Measurements from ENCODE around the gene C16orf90.
A peak's percentile ranks its signal among the peaks of the same experiment; 100 is the strongest.

C16orf90 gene

DNA sequence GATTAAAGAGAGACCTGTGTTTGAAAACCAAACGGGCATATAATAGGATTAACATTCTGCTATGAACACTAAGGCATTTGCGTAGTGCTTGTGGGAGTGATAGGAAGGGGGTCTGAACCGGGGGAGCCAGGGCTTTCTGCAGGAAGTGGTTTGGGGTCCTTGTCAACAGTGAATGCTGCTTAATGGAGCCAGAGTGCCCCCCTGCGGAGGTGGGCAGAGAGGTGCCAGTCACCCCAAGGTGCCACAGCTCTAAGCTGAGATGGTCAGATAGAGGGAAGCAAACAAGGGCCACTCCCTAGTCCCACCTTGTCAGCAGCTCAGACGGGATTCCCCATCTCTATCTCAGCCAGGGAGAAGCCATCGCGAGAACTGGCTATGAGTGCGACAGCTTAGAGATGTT, 34.1 kb downstream of the C16orf90 start:
- DNase-seq (ENCODE audit: low spot score) = no peak

DNA sequence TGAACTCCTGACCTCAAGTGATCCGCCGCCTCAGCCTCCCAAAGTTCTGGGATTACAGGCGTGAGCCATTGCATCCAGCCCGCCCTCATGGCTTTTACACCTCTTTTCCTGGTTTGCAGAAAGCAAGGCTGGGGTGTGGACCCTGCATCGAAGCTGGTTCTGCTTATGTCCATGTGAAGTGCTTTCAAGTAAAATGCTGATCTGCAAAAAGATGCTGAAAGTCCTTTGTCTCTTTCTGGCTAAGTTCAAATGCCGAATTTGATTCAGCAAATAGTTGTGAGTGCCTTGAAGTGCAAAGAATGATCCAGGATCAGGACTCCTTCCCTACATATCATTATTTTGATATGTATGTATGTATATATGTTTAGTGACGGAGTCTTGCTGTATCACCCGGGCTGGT, 34.7 kb downstream of the C16orf90 start:
- no peak for DNase-seq (ENCODE audit: low spot score)

DNA sequence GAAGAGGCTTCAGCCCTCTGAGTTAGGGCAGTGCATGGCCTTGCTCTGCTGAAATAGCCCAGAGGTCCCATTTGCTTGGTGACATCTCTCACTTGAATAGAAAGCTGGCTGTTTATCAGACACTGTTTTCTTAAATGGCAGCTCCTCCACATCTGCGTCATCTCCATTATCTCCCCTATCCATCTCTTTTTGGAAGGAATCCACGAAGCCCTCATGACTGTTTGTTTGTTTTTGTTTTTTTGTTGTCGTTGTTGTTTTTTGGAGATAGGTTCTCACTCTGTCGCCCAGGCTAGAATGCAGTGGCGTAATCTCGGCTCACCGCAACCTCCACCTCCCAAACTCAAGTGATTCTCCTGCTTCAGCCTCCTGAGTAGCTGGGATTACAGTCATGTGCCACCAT, 35.2 kb downstream of the C16orf90 start:
- DNase-seq (ENCODE audit: low spot score) = no peak

DNA sequence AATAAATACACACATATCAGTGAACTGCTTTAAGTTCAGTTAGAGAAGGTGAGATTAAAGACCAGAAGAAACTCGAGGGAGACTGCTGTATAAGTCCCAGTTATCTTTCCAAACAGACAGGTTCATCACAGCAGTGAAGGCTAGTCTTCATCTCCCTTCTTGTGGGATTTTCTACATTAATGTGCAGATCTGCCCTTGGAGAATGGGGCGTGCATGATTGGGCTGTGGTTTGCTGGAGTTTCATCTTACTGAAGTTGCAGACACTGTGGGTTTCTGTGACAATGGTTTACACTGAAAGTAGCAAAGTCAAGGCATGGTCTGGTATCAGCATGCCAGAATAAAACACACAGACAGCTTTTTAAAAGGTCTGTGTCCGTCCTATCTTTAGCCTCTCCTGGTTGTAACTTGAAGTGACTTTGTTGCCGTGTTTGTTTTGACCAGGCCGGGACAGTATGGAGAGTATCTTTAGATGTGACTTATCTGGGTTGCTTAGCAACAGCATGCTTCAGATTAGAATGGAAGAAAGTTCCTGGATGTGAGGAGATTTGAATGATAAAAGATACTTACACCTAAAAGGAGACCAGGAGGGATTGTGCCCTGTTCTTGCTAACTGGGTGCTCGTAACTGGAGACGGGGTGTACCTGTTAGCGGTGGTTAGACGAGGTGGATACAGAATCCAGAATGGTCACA, 35.7 kb downstream of the C16orf90 start:
- no peak for DNase-seq (ENCODE audit: low spot score)

DNA sequence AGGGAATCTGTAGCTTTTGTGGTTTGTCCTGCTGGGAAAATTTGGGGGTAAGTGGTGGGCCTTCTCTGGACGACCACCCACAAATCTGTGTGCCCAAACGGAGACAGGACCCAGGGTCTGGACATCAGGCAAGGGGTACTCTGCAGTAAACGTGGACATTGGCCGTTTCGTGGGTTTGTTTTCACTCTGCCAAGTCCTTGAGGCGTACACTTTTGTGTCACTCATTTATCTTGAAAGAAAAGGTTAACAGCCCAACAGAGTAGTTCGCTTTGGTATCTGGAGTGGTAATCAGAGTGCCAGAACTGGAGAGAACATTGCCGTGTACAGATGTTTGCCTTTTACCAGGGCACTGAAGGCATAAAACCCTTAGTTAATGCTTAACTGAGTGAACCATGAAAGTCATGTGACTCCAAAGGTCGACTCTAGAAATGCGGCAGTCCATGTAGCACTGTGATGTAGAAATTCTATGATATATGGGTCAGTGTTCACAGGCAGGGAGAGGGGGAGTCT, 36.4 kb downstream of the C16orf90 start:
- no peak for DNase-seq (ENCODE audit: low spot score)

DNA sequence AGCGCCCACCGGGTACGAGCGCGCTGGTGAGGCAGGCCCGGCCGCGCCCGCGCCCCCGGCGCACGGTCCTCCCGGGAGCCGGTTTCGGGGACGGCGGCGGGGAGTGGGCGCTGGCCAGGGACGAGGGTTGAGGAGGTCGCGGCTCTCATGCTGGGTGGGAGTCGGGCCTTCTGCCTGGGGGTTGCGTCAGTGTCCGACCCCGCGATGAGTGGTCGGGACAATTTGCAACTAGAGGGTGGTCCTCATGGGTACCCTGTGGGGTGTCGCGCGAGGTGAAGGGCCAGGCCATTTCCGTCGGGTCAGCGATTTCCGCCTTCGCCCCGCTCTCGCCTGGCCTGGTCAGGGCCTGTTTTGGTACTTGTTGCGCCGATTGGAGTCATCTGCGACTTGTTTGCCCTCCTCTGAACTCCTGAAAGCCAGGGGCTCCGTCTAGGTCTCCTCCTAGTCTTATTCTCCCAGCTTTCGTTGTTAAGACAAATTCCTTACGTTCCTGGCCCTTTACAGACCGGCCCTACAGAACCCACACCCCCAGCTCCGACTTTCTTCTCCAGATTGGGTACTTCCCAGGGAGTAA, 36.9 kb downstream of the C16orf90 start:
- DNase-seq (ENCODE audit: low spot score) = no peak

DNA sequence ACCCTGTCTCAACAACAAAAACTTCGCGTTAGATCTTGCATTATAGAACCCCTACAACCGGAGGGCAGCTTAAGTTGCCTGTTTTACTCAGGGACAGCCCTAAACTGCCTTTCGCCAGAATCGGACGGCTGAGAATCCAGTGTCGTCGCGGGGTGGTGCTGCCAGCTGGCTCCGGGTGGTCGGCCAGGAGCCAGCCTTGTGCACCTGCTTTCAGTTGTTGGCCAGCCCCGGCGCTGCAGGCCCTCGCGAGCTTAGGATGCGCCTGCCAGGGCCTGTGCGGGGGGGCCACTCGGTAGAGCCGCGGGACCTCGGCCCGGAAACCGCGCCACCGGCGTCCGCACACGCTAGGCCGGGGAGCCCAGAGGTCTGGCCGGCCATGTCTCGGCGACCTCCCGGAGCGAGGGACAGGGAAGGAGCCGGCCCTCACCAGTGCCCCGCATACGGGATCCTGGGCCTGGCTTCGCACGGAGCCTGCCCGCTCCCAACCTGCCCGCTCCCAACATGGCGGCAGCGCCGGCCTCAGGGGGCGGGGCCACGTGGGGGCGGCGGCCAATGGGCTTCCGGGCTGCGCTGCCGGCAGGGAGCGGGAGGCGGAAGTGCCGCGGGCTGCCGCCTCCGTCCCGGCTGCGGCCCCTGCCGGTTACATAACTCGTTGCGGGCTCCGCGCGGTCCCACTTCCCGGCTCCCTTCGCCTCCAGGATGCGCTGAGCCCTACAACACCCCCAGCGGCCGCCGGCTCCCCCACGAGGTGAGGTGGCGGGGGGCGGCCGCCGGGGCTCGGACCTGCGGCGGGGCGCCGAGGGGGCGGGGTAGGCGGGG, 37.6 kb downstream of the C16orf90 start:
- DNase-seq (ENCODE audit: low spot score) = peak; percentile 88

DNA sequence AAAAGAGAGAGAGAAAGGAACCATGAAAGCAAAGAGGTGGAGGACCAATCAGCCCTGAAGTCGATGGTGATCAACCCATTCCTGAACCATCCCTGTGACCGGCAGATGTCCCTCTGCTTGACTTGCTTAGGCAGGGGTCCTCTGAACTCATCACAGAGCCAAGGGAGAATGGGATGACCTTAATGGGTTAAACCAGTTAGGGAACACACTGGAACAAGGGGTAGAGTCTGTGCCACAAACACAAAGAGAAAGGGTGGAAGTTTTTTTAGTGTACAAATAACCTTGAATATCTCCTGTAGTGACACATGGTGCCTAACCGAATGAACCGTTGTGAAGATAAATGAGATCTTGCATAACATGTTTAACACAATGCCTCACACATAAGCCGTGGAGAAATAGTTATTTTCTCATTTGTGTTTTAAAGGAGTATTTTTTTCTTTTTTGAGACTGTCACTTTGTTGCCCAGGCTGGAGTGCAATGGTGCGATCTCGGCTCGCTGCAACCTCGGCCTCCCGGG, 40.6 kb downstream of the C16orf90 start:
- DNase-seq (ENCODE audit: low spot score) = no peak

DNA sequence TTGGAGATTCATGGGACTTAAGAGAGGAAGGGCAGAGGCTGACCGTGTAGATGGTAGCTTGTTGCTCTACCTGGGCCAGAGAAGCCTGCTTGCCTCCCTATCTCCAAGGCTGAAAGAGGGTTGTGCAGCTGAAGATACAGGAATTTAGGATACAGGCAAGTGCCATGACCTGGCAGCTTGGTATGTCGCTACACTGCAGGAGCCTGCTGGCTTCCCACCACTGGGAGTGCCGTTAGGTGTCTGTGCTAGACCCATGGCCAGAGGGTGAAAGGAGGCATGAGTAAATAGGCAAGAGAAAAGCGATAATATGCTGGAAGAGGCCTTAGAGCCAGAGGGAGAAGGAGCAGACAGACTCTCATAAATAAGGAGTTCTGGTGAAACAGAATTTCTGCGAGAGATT, 41.2 kb downstream of the C16orf90 start:
- no peak for DNase-seq (ENCODE audit: low spot score)

DNA sequence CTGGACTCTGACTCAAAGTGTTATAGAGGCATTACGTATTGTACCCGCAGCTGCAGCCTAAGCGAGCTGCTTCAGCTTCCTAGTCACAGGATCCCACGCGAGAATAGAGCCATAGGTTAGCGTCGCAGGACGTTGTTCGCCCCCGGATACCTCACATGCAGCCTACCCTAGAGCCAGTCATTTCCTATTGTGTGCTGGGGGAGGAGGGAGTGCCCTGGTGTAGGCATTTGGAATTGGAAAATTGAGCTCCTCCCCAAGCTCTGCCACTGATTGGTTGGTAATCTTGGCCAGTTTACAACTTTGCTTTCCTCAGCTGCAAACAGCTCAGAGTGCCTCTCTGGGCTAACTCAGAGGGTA, 51.3 kb downstream of the C16orf90 start:
- DNase-seq (ENCODE audit: low spot score) = no peak
